ENCODE results near the gene P2RX6.
A peak's percentile ranks its signal among the peaks of the same experiment; 100 is the strongest.
"Not testable (repeated sequence)": the region's sequence is repeated elsewhere in the genome, so short reads cannot be mapped to it uniquely, and the experiment has no call there.

P2RX6 gene

DNA sequence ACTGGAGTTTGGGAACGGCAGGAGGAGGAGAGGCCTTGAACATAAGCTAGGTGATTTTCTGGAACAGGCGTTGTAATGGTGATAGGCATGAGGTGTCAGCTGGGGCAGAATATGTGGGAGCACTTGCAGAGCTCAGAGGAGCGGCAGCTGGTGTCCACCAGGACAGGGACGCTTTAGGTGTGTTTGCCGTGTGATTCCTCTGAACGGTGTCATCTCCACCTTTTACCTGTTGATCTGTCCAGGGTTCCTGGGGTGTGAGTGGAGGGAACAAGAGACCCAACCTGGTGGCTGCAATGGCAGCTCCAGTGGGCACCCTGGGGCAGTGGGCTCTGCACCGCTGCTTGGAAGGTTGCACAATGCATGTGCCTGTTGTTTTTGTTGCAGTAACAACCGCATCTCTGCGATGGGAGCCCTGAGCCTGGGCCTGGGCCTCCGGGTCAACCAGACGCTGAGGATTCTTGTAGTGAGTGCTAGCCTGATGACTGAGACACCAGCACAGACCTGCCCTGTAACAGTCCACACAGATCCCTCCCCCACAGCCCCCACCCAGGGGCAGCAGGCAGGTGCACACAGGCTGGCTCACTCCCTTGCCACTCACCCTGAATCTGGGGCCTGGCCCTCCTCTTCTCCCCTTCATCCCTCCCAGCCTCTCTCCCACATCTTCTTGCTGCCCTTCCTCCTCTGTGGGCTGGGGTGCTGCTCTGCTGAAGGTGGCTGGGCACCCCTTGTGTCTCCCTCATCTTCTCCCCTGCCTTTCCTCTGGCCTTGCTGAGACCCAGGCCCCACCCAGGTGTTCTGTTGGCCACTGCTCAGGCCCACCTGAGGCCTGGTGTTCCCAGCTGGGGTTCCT, 40.0 kb downstream of the P2RX6 start:
- H3K4me1 ChIP-seq (ENCODE audit: insufficient read depth, low read length, poor library complexity, severe bottlenecking) = peaks cover 28% of the 10 kb centered on the region
- TF ChIP-seq, protein P1, sequence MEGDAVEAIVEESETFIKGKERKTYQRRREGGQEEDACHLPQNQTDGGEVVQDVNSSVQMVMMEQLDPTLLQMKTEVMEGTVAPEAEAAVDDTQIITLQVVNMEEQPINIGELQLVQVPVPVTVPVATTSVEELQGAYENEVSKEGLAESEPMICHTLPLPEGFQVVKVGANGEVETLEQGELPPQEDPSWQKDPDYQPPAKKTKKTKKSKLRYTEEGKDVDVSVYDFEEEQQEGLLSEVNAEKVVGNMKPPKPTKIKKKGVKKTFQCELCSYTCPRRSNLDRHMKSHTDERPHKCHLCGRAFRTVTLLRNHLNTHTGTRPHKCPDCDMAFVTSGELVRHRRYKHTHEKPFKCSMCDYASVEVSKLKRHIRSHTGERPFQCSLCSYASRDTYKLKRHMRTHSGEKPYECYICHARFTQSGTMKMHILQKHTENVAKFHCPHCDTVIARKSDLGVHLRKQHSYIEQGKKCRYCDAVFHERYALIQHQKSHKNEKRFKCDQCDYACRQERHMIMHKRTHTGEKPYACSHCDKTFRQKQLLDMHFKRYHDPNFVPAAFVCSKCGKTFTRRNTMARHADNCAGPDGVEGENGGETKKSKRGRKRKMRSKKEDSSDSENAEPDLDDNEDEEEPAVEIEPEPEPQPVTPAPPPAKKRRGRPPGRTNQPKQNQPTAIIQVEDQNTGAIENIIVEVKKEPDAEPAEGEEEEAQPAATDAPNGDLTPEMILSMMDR (conservative IDR thresholded peaks at IDR 0.05; ENCODE audit: low read length) = no peak
- TF ChIP-seq EZH2phosphoT487 (IDR thresholded peaks at IDR 0.05; ENCODE audit: borderline replicate concordance) = no peak
- no peaks in the 10 kb centered on the region for H3K79me2 ChIP-seq (ENCODE audit: insufficient read depth, low read length)
- no peak overlapping the region for H3K4me3 ChIP-seq (ENCODE audit: low read length, poor library complexity, severe bottlenecking)
- no peak overlapping the region for H3K9ac ChIP-seq (ENCODE audit: low read depth, low read length, poor library complexity, severe bottlenecking)
- no peaks in the 10 kb centered on the region for H4K20me1 ChIP-seq (ENCODE audit: insufficient read depth, low read length, poor library complexity, severe bottlenecking)
- 0 out of 2 replicates have a peak overlapping the region, but pooled peaks have one; percentile 9 for H2AFZ ChIP-seq (ENCODE audit: low read length)
- H3K9me3 ChIP-seq (ENCODE audit: insufficient read depth, low read depth, low read length) = no peaks in the 10 kb centered on the region
- no peaks in the 10 kb centered on the region for H3K9me2 ChIP-seq (replicated peaks; ENCODE audit: low read depth, low read length)
- no peaks in the 10 kb centered on the region for H3K36me3 ChIP-seq (ENCODE audit: insufficient read depth, low read length)
- H3K4me2 ChIP-seq (ENCODE audit: low read depth, low read length, poor library complexity, severe bottlenecking) = peak overlapping the region; percentile 9
- H3K27me3 ChIP-seq (ENCODE audit: insufficient read depth, low read length, poor library complexity, severe bottlenecking) = no peaks in the 10 kb centered on the region
- H3F3A ChIP-seq (ENCODE audit: low read depth) = no peaks in the 10 kb centered on the region

DNA sequence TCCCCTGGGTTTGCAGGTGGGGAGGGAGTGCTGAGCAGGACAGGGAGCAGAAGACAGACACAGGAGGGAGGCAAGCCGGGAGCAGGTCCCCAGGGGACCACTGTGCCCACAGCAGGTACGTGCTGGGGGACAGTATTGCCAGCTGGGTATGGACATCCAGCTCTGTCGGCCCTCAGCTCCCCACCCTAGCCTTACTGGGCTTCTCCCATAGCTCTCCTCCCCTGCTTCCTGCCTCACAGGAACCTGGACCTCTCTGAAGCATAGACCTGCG, 40.5 kb downstream of the P2RX6 start:
- H3K9me3 ChIP-seq (ENCODE audit: insufficient read depth, low read depth, low read length) = no peaks in the 10 kb centered on the region
- no peaks in the 10 kb centered on the region for H3K79me2 ChIP-seq (ENCODE audit: insufficient read depth, low read length)
- H3K4me3 ChIP-seq (ENCODE audit: low read length, poor library complexity, severe bottlenecking) = no peak overlapping the region
- no peaks in the 10 kb centered on the region for H3K36me3 ChIP-seq (ENCODE audit: insufficient read depth, low read length)
- H3K4me1 ChIP-seq (ENCODE audit: insufficient read depth, low read length, poor library complexity, severe bottlenecking) = peaks cover 28% of the 10 kb centered on the region
- H3K27me3 ChIP-seq (ENCODE audit: insufficient read depth, low read length, poor library complexity, severe bottlenecking) = no peaks in the 10 kb centered on the region
- TF ChIP-seq, protein P1 (conservative IDR thresholded peaks at IDR 0.05; ENCODE audit: low read length) = no peak
- no peak for TF ChIP-seq EZH2phosphoT487 (IDR thresholded peaks at IDR 0.05; ENCODE audit: borderline replicate concordance)
- H2AFZ ChIP-seq (ENCODE audit: low read length) = peak overlapping the region; percentile 9; the same call in 1 of the 2 replicates
- H3F3A ChIP-seq (ENCODE audit: low read depth) = no peaks in the 10 kb centered on the region
- peak overlapping the region; percentile 9 for H3K4me2 ChIP-seq (ENCODE audit: low read depth, low read length, poor library complexity, severe bottlenecking)
- no peaks in the 10 kb centered on the region for H3K9me2 ChIP-seq (replicated peaks; ENCODE audit: low read depth, low read length)
- no peaks in the 10 kb centered on the region for H4K20me1 ChIP-seq (ENCODE audit: insufficient read depth, low read length, poor library complexity, severe bottlenecking)
- no peak overlapping the region for H3K9ac ChIP-seq (ENCODE audit: low read depth, low read length, poor library complexity, severe bottlenecking)

DNA sequence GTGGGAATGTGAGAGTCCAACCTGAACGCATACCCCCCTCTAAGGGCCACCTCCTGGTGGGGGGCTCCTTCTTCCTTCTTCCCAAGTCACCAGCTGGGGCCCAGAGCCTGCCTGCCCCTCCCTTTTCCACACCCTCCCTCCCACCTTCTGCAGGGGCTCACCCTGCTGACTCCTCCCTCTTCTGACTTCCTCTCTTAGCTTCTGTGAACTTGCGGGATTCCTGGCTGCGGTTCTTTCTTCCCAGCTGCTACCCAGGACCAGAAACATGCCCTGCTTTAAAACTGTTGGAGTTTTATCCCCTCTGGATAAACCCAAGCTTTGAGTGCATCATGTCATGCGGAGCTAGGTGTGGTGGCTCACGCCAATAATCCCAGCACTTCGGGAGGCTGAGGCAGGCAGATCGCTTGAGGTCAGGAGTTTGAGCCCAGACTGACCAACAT, 40.9 kb downstream of the P2RX6 start:
- H3K4me1 ChIP-seq (ENCODE audit: insufficient read depth, low read length, poor library complexity, severe bottlenecking) = peaks cover 27% of the 10 kb centered on the region
- no peaks in the 10 kb centered on the region for H3K9me3 ChIP-seq (ENCODE audit: insufficient read depth, low read depth, low read length)
- peak overlapping the region; percentile 9; the same call in 1 of the 2 replicates for H2AFZ ChIP-seq (ENCODE audit: low read length)
- H3K36me3 ChIP-seq (ENCODE audit: insufficient read depth, low read length) = no peaks in the 10 kb centered on the region
- H3K9me2 ChIP-seq (replicated peaks; ENCODE audit: low read depth, low read length) = no peaks in the 10 kb centered on the region
- H3K27me3 ChIP-seq (ENCODE audit: insufficient read depth, low read length, poor library complexity, severe bottlenecking) = no peaks in the 10 kb centered on the region
- peak overlapping the region; percentile 9 for H3K4me2 ChIP-seq (ENCODE audit: low read depth, low read length, poor library complexity, severe bottlenecking)
- no peaks in the 10 kb centered on the region for H3K79me2 ChIP-seq (ENCODE audit: insufficient read depth, low read length)
- H3K9ac ChIP-seq (ENCODE audit: low read depth, low read length, poor library complexity, severe bottlenecking) = no peak overlapping the region
- H3F3A ChIP-seq (ENCODE audit: low read depth) = no peaks in the 10 kb centered on the region
- TF ChIP-seq, protein P1 (conservative IDR thresholded peaks at IDR 0.05; ENCODE audit: low read length) = no peak
- no peak for TF ChIP-seq EZH2phosphoT487 (IDR thresholded peaks at IDR 0.05; ENCODE audit: borderline replicate concordance)
- no peak overlapping the region for H3K4me3 ChIP-seq (ENCODE audit: low read length, poor library complexity, severe bottlenecking)
- H4K20me1 ChIP-seq (ENCODE audit: insufficient read depth, low read length, poor library complexity, severe bottlenecking) = no peaks in the 10 kb centered on the region

DNA sequence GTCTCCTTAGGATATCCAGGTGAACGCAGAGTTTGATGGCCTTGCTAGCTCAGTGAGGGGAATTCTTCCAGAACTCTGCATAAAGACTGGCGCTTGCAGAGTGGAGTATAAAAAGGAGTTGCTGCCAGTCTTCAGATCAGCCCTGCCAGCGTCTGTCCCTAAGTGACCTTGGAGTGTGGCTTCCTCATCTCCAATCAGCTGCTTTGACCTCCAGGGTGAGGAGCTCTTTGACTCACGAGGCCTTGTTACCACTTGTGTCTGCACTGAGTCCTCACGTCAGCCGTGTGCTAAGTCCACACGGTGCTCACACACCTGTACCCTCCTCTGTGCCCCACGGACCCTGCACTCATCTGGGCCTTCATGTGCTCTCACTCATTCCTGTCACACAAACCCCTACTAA, 45.4 kb downstream of the P2RX6 start:
- H3K4me2 ChIP-seq (ENCODE audit: low read depth, low read length, poor library complexity, severe bottlenecking); H3F3A ChIP-seq (ENCODE audit: low read depth); H3K36me3 ChIP-seq (ENCODE audit: insufficient read depth, low read length); H3K9me3 ChIP-seq (ENCODE audit: insufficient read depth, low read depth, low read length); H2AFZ ChIP-seq (ENCODE audit: low read length); H3K9me2 ChIP-seq (replicated peaks; ENCODE audit: low read depth, low read length); H3K27me3 ChIP-seq (ENCODE audit: insufficient read depth, low read length, poor library complexity, severe bottlenecking); H3K9ac ChIP-seq (ENCODE audit: low read depth, low read length, poor library complexity, severe bottlenecking); H3K4me3 ChIP-seq (ENCODE audit: low read length, poor library complexity, severe bottlenecking); H3K79me2 ChIP-seq (ENCODE audit: insufficient read depth, low read length); H4K20me1 ChIP-seq (ENCODE audit: insufficient read depth, low read length, poor library complexity, severe bottlenecking): not testable (repeated sequence)
- peaks cover 13% of the 10 kb centered on the region for H3K4me1 ChIP-seq (ENCODE audit: insufficient read depth, low read length, poor library complexity, severe bottlenecking)

DNA sequence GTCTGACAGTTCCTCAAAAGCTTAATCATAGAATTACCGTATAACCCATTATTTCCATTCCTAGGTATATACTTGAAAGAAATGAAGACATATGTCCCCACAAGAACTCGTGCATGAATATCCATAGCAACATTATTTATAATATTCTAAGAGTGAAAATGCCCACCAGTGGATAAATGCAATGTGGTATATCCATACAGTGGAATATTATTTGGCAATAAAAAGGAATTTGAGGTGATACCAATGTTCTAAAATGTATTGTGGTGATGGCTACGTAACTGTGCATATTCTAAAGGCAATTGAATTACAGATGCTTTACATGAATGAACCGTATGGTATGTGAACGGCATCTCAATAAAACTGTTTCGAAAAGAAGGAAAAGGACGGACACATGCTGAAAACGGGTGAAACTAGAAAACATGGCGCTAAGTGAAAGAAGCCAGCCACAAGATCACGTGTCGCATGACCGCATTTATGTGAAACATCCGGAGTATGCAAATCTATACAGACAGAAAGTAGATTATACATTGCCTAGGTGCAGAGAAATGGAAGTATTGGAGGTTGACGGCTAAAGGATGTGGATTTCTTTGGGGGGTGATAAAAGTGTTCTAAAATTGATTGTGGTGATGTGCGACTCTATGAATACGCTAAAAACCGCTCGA, 46.8 kb downstream of the P2RX6 start:
- H4K20me1 ChIP-seq (ENCODE audit: insufficient read depth, low read length, poor library complexity, severe bottlenecking); H3K27me3 ChIP-seq (ENCODE audit: insufficient read depth, low read length, poor library complexity, severe bottlenecking); H3K4me1 ChIP-seq (ENCODE audit: insufficient read depth, low read length, poor library complexity, severe bottlenecking); H2AFZ ChIP-seq (ENCODE audit: low read length); H3K79me2 ChIP-seq (ENCODE audit: insufficient read depth, low read length); H3K9me2 ChIP-seq (replicated peaks; ENCODE audit: low read depth, low read length); H3K9ac ChIP-seq (ENCODE audit: low read depth, low read length, poor library complexity, severe bottlenecking); H3K9me3 ChIP-seq (ENCODE audit: insufficient read depth, low read depth, low read length); H3K4me3 ChIP-seq (ENCODE audit: low read length, poor library complexity, severe bottlenecking); H3K4me2 ChIP-seq (ENCODE audit: low read depth, low read length, poor library complexity, severe bottlenecking); H3F3A ChIP-seq (ENCODE audit: low read depth); H3K36me3 ChIP-seq (ENCODE audit: insufficient read depth, low read length): not testable (repeated sequence)

All from Loucy (cell line).